Heart left ventricle (tissue), 16 donors: ENCODE data around the gene ADAM23. TPM values are rescaled to one million over a fixed set of nuclear protein-coding genes. Genes with fewer than 3 reads are reported as not detected.
A peak's percentile ranks its signal among the peaks of the same experiment; 100 is the strongest.

Experiments
- ATAC-seq, 4 donors: fragments of 200-7000 bp; cut with Tn5 transposase; one replicate each; pipeline ENCODE4 v1.9.1; 2020 to 2022; ENCODE audit warnings: moderate library complexity in 4 of 4, mild to moderate bottlenecking in 3 of 4, moderate number of reproducible peaks in 1 of 4
- DNase-seq, 5 donors: peaks; one replicate each; pipeline ENCODE4 v3.0.0-alpha.2; 2020
- H3K27ac ChIP-seq, 12 donors: fragments of 200-600 bp; sonication (generic) in 4 of 12; one replicate each; pipeline versions ENCODE4 v1.5.0 to v1.8.0; 2016 to 2022; ENCODE audit warnings: mild to moderate bottlenecking in 2 of 12
- H3K27me3 ChIP-seq, 9 donors: fragments of 200-600 bp; sonication (generic) in 2 of 9; one replicate each; pipeline versions ENCODE4 v1.5.1 to v1.8.0; 2016 to 2022; ENCODE audit warnings: mild to moderate bottlenecking in 3 of 9
- H3K36me3 ChIP-seq, 9 donors: fragments of 200-600 bp; sonication (generic) in 2 of 9; one replicate each; pipeline versions ENCODE4 v1.5.0 to v1.8.0; 2018 to 2022; ENCODE audit warnings: mild to moderate bottlenecking in 2 of 9
- H3K4me1 ChIP-seq, 12 donors: fragments of 200-600 bp; sonication (generic) in 4 of 12; one replicate each; pipeline versions ENCODE4 v1.5.0 to v1.8.0; 2016 to 2022; ENCODE audit warnings: mild to moderate bottlenecking in 3 of 12
- H3K4me3 ChIP-seq, 12 donors: fragments of 200-600 bp; sonication (generic) in 4 of 12; one replicate each; pipeline versions ENCODE4 v1.5.0 to v1.8.0; 2017 to 2022; ENCODE audit warnings: mild to moderate bottlenecking in 9 of 12, moderate library complexity in 4 of 12
- H3K9me3 ChIP-seq, 12 donors: fragments of 200-600 bp; sonication (generic) in 4 of 12; one replicate each; pipeline versions ENCODE4 v1.5.0 to v1.8.0; 2016 to 2022; ENCODE audit warnings: mild to moderate bottlenecking in 1 of 12
- CTCF ChIP-seq, 12 donors: fragments of 200-600 bp; sonication (generic) in 4 of 12; IDR thresholded peaks; one replicate each; pipeline versions ENCODE4 v1.5.0 to v1.8.0; 2018 to 2022; ENCODE audit warnings: antibody characterized with exemption in 12 of 12, mild to moderate bottlenecking in 5 of 12
- POLR2A ChIP-seq, 2 donors: fragments of 450-650 bp; IDR thresholded peaks; one replicate each; pipeline ENCODE4 v1.6.1; 2017; ENCODE audit warnings: antibody characterized with exemption in 2 of 2, mild to moderate bottlenecking in 2 of 2, moderate library complexity in 2 of 2
- WGBS, 4 donors: extraction: QIAGEN DNeasy Blood & Tissue Kit in 2 of 4; methylation state at CpG; one replicate each; pipeline versions ENCODE4 v1.1.5 to v1.1.7; 2013 to 2018; 5-methylcytosine and 5-hydroxymethylcytosine counted together
- intact Hi-C, 10 donors: fragments of 100-400 bp; cut with DNase I; formaldehyde crosslinking; loops; one replicate each; pipeline versions ENCODE4 v1.11.1 to v1.14.2; 2022
- polyA plus RNA-seq, 2 donors: library from polyadenylated mRNA; stranded (reverse); fragments of 200-250 nt; gene quantifications; one replicate each; pipeline ENCODE4 v1.2.3, GENCODE V29; 2013
- total RNA-seq, 9 donors: library from RNA; depleted of rRNA in 2 of 9; stranded (reverse); fragments of >200 nt in 2 of 9; fragmentation: NEBNext Ultra II Directional in 3 of 9; extraction: Animal tissue kit (Norgen Biotek cat#: 25700) in 3 of 9; gene quantifications; one replicate each; pipeline versions ENCODE4 v1.1.0 to v1.2.4, GENCODE V29; 2016 to 2023
- donor health status: ischemic (EF 13 %, LVEDD 7.1; RV severe dilation, severe dysfunction).
- donor health status: healthy with polysubstance abuse.
- donor health status: DM: no; HTN: yes; CAD: no.
- donor health status: DM: no; HTN: no; CAD: no.
- donor health status: ischemic (EF 25% LVEDD 6.9; RV normal size, moderate dysfunction).
- donor health status: ischemic (EF 25% LVEDD 5.7; RV mildly dilated, moderate dysfunction).
- donor health status: healthy.
- donor health status: DM: yes; HTN: yes; CAD: no.
- donor health status: ischemic (EF 35%, LVEDD 5.7; RV mildly dilated, moderate dysfunction).
- donor health status: nonischemic (EF 11% LVEDD 7.7; RV severe dilation, severe dysfunction).
- donor health status: DM: yes; HTN: yes; CAD: no.
- donor health status: PGD.
- donor health status: ischemic (EF 29% LVEDD 5.4; RV normal size, mild dysfunction).
- donor health status: nonischemic (EF 23%, LVEDD 6.1; RV moderate dilation, normal function).

The ADAM23 gene
- total and polyA plus RNA-seq, 11 donors, result 18.6 to 87.4 (median 57.9) TPM

- Histone ChIP-seq H3K9me3 (no peaks in the 10 kb centered on the region), H3K27ac (no peak overlapping the region), H3K4me1 (peaks cover 0 to 11% (median 2%) of the 10 kb centered on the region in 12 donors), H3K27me3 (no peaks in the 10 kb centered on the region), H3K36me3 (no peaks in the 10 kb centered on the region), H3K4me3 (no peak overlapping the region)
- WGBS, 4 donors, result 73 to 89% (median 76%) methylated on average over 11 of the region's 11 CpGs
- intact Hi-C loops, result no loop called here
- TF ChIP-seq POLR2A (IDR thresholded peaks at IDR 0.05) (no peak), CTCF (IDR thresholded peaks at IDR 0.05) (no peak)
- DNase-seq, result no peak
- ATAC-seq, result no peak
Observed at GRCh38 chr2:206530727-206531126, 87.4 kb downstream of the ADAM23 start.

GRCh38 chr2:206531996-206532543, 88.7 kb downstream of the ADAM23 start:
- WGBS, 4 donors, result 14 to 32% (median 23%) methylated on average over 3 of the region's 3 CpGs
- H3K4me3 ChIP-seq, result no peak overlapping the region
- DNase-seq (peak in 2 of 5 donors; percentile 35 to 39), ATAC-seq (peak; percentile 76 to 91 (median 78))
- TF ChIP-seq CTCF (IDR thresholded peaks at IDR 0.05) (no peak), POLR2A (IDR thresholded peaks at IDR 0.05) (no peak)
- no peaks in the 10 kb centered on the region for H3K36me3 ChIP-seq
- H3K9me3 ChIP-seq, result no peaks in the 10 kb centered on the region
- intact Hi-C loops, result no loop called here
- H3K27ac ChIP-seq, result peak overlapping the region in 4 of 12 donors; percentile 32 to 66 (median 48)
- H3K27me3 ChIP-seq, result no peaks in the 10 kb centered on the region
- peaks cover 0 to 11% (median 2%) of the 10 kb centered on the region in 12 donors for H3K4me1 ChIP-seq

- H3K27ac ChIP-seq, result no peak overlapping the region
- no peaks in the 10 kb centered on the region for H3K27me3 ChIP-seq
- TF ChIP-seq CTCF (IDR thresholded peaks at IDR 0.05), result no peak
- TF ChIP-seq POLR2A (IDR thresholded peaks at IDR 0.05), result no peak
- no peaks in the 10 kb centered on the region for H3K9me3 ChIP-seq
- H3K4me3 ChIP-seq, result no peak overlapping the region
- intact Hi-C loops, result no loop called here
- 86 to 96% (median 91%) methylated on average over 1 of the region's 1 CpG for WGBS, 4 donors
- peaks cover 0 to 11% (median 2%) of the 10 kb centered on the region in 12 donors for H3K4me1 ChIP-seq
- H3K36me3 ChIP-seq, result no peaks in the 10 kb centered on the region
- ATAC-seq (no peak), DNase-seq (no peak)
Observed at GRCh38 chr2:206533977-206534376, 90.6 kb downstream of the ADAM23 start.

GRCh38 chr2:206535260-206535986, 92.1 kb downstream of the ADAM23 start:
- TF ChIP-seq CTCF (IDR thresholded peaks at IDR 0.05), result no peak
- no peak for TF ChIP-seq POLR2A (IDR thresholded peaks at IDR 0.05)
- Histone ChIP-seq H3K4me3 (no peak overlapping the region), H3K9me3 (no peaks in the 10 kb centered on the region), H3K27ac (no peak overlapping the region), H3K27me3 (no peaks in the 10 kb centered on the region), H3K36me3 (no peaks in the 10 kb centered on the region), H3K4me1 (peaks cover 0 to 11% (median 2%) of the 10 kb centered on the region in 12 donors)
- ATAC-seq (no peak), DNase-seq (no peak)
- WGBS, 4 donors, result 83 to 89% (median 87%) methylated on average over 4 of the region's 4 CpGs
- intact Hi-C loops, result no loop called here
